ENCODE results near the gene SNAPC2. TPM values are rescaled to one million over a fixed set of nuclear protein-coding genes. Genes with fewer than 3 reads are reported as not detected.

The SNAPC2 gene
- total RNA-seq, 1 experiment from 2014 or later: 24.1 TPM

DNA sequence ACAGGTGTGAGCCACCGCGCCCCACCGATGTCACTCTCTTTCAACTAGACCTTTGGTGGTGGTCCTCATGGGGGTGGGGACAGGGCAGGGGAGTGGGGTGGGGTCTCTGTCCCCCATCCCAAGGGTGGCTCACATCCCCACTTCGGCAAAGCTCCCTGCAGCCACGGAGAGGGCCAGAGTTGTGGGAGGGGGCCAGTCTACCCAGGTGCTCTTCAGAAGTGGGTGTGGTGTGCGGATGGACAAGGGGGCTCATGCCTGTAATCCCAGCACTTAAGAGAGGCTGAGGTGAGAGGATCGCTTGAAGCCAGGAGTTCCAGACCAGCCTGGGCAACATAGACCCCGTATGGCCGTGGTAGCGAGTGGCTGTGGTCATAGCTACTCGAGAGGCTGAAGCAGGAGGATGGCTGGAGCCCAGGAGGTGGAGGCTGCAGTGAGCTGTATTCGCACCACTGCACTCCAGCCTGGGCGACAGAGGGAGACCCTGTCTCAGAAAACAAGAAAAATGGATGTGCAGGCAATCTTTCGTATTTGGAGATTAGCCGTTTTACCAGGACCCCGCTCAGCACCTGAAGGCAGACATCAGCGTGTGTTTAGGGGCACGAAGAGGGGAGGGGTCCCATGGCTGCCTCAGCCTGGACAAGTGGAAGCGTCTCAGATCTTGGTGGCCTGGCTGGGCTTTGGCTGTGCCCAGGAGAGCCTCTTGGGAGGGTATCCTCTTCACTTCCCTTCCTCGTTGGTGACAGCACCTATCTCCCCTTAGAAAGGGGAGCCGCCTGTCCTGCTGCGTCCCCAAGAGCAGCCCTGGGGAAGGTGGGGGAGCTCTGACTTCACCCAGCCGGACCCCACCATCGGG, 4.7 kb upstream of the SNAPC2 start:
- H3K9me3 Mint-ChIP-seq (ENCODE audit: unreplicated experiment): no peaks in the 10 kb centered on the region
- no peak overlapping the region for H3K27ac Mint-ChIP-seq (ENCODE audit: low read depth, unreplicated experiment)
- DNase-seq (ENCODE audit: unreplicated experiment): no peak
- ChIA-PET CTCF (interaction anchor here (0.6 kb wide), 3 partner anchors 46 to 84 kb away, joined by 3 read pairs; no protein-coding TSS in a partner anchor), POLR2A (interaction anchor here (0.8 to 3.7 kb wide), 5 partner anchors 12 to 28 kb away, joined by 3 to 20 read pairs (median 5); partner anchors contain the start of genes MAP2K7 and TIMM44)
- intact Hi-C loops (cut with micrococcal nuclease): no loop called here
- H3K27me3 Mint-ChIP-seq (ENCODE audit: insufficient read depth, unreplicated experiment): no peaks in the 10 kb centered on the region
- H3K4me1 Mint-ChIP-seq (ENCODE audit: insufficient read depth, unreplicated experiment): peaks cover 8% of the 10 kb centered on the region
- peaks cover 27% of the 10 kb centered on the region for H3K36me3 Mint-ChIP-seq (ENCODE audit: insufficient read depth, unreplicated experiment)
- TF ChIP-seq, protein P1, sequence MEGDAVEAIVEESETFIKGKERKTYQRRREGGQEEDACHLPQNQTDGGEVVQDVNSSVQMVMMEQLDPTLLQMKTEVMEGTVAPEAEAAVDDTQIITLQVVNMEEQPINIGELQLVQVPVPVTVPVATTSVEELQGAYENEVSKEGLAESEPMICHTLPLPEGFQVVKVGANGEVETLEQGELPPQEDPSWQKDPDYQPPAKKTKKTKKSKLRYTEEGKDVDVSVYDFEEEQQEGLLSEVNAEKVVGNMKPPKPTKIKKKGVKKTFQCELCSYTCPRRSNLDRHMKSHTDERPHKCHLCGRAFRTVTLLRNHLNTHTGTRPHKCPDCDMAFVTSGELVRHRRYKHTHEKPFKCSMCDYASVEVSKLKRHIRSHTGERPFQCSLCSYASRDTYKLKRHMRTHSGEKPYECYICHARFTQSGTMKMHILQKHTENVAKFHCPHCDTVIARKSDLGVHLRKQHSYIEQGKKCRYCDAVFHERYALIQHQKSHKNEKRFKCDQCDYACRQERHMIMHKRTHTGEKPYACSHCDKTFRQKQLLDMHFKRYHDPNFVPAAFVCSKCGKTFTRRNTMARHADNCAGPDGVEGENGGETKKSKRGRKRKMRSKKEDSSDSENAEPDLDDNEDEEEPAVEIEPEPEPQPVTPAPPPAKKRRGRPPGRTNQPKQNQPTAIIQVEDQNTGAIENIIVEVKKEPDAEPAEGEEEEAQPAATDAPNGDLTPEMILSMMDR (IDR thresholded peaks at IDR 0.05; ENCODE audit: unreplicated experiment): no peak
- BruUV-seq (replicated peaks): no TSS peak
- H3K4me3 Mint-ChIP-seq (ENCODE audit: unreplicated experiment): peak overlapping the region; percentile 68

DNA sequence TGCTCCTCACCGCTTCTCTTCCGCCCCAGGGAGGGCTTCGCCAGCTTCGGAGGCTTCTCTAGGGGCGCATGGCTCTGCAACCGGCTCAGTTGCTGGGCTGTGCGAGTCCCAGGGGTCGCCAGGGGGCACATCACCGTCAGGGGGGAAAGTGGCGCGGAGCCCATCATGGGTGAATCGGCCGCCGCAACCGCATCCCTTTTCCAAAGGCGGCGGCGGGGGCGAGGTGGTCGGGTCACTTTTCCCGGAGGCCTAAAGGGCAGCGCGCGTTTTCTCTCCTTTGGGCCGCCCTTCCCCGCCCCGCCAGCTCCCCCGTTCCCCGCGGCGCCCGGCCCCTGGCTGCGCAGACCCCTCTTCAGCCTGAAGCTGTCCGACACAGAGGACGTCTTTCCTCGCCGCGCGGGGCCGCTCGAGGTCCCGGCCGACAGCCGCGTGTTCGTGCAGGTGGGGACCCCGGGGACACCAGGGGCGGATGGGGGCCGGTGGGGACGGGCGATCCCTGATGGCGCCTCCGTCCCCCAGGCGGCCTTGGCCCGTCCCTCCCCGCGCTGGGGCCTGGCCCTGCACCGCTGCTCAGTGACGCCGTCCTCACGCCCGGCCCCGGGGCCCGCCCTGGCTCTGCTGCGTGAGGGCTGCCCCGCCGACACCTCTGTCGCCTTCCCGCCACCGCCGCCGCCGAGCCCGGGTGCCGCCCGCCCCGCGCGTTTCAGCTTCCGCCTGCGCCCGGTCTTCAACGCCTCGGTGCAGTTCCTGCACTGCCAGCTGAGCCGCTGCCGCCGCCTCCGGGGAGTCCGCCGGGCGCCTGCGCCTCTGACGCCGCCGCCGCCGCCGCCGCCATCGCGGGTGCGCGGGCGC, 3.8 kb upstream of the SNAPC2 start:
- Mint-ChIP-seq H3K27ac (ENCODE audit: low read depth, unreplicated experiment) (no peak overlapping the region), H3K27me3 (ENCODE audit: insufficient read depth, unreplicated experiment) (no peaks in the 10 kb centered on the region), H3K9me3 (ENCODE audit: unreplicated experiment) (no peaks in the 10 kb centered on the region), H3K4me1 (ENCODE audit: insufficient read depth, unreplicated experiment) (peaks cover 13% of the 10 kb centered on the region), H3K36me3 (ENCODE audit: insufficient read depth, unreplicated experiment) (peaks cover 30% of the 10 kb centered on the region), H3K4me3 (ENCODE audit: unreplicated experiment) (peak overlapping the region; percentile 68)
- intact Hi-C loops (cut with micrococcal nuclease): no loop called here
- TF ChIP-seq, protein P1 (IDR thresholded peaks at IDR 0.05; ENCODE audit: unreplicated experiment): no peak
- ChIA-PET CTCF (interaction anchor here (0.6 to 1.7 kb wide), 7 partner anchors 11 to 85 kb away, joined by 3 to 6 read pairs (median 3); no protein-coding TSS in a partner anchor), POLR2A (interaction anchor here (0.8 to 3.7 kb wide), 6 partner anchors 13 to 65 kb away, joined by 3 to 20 read pairs (median 4); partner anchors contain the start of genes MAP2K7 and TIMM44)
- no TSS peak for BruUV-seq (replicated peaks)
- no peak for DNase-seq (ENCODE audit: unreplicated experiment)

DNA sequence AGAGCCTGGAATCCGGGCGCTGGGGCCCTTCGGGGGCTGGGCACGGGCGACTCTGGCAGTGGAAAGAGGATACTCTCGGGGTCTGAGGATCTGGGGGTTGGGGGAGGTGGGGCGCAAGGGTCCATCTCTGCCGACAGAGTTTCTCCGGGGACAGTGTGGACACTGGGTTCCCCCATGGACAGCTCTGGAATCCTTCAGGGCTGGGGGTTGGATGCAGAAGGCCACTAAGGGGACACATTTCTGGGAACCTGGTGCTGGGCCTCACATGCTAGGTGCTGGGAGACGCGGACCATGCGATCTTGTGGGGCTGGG, 3.2 kb upstream of the SNAPC2 start:
- TF ChIP-seq, protein P1 (IDR thresholded peaks at IDR 0.05; ENCODE audit: unreplicated experiment): no peak
- no TSS peak for BruUV-seq (replicated peaks)

More for the DNA sequence above, 3.2 kb upstream of the SNAPC2 start:
- H3K9me3 Mint-ChIP-seq (ENCODE audit: unreplicated experiment): no peaks in the 10 kb centered on the region
- intact Hi-C loops (cut with micrococcal nuclease): no loop called here
- ChIA-PET CTCF (interaction anchor here (0.6 to 1.7 kb wide), 7 partner anchors 11 to 1941 kb away, joined by 3 to 6 read pairs (median 3); no protein-coding TSS in a partner anchor), POLR2A (interaction anchor here (0.6 to 3.7 kb wide), 7 partner anchors 12 to 1845 kb away, joined by 3 to 20 read pairs (median 4); partner anchors contain the start of genes MAP2K7 and TIMM44)
- peak overlapping the region; percentile 68 for H3K4me3 Mint-ChIP-seq (ENCODE audit: unreplicated experiment)
- DNase-seq (ENCODE audit: unreplicated experiment): no peak
- no peak overlapping the region for H3K27ac Mint-ChIP-seq (ENCODE audit: low read depth, unreplicated experiment)
- peaks cover 15% of the 10 kb centered on the region for H3K4me1 Mint-ChIP-seq (ENCODE audit: insufficient read depth, unreplicated experiment)
- no peaks in the 10 kb centered on the region for H3K27me3 Mint-ChIP-seq (ENCODE audit: insufficient read depth, unreplicated experiment)
- peaks cover 34% of the 10 kb centered on the region for H3K36me3 Mint-ChIP-seq (ENCODE audit: insufficient read depth, unreplicated experiment)

Measured in MCF 10A (cell line).